Keratinocyte (primary cell): ENCODE measurements around the gene PHLPP2. TPM values are rescaled to one million over a fixed set of nuclear protein-coding genes. Genes with fewer than 3 reads are reported as not detected.
A peak's percentile ranks its signal among the peaks of the same experiment; 100 is the strongest.

Experiments used
- DNase-seq: peaks from one replicate; pipeline ENCODE4 v3.0.0-alpha.2; 2011; ENCODE audit warnings: low read depth, missing footprints, low spot score
- FAIRE-seq: peaks from 2 replicates; lab custom pipeline; 2011; peaks lifted over from hg19 to GRCh38; lab: Jason Lieb, UNC
- H2AFZ ChIP-seq: 2 replicates; pipeline ENCODE4 v1.6.0; 2012; ENCODE audit warnings: low read length, control low read depth, inconsistent platforms; ENCODE audit not compliant: control insufficient read depth
- H3K27ac ChIP-seq: 2 replicates; pipeline ENCODE4 v1.5.1; 2011; ENCODE audit warnings: low read length; ENCODE audit not compliant: control insufficient read depth, insufficient read depth
- H3K27me3 ChIP-seq: 3 replicates; pipeline ENCODE4 v1.6.0; 2011; ENCODE audit warnings: low read length; ENCODE audit not compliant: control insufficient read depth, insufficient read depth; ENCODE audit errors: extremely low read depth
- H3K36me3 ChIP-seq, 2 experiments: 2 replicates in 1 of 2; 3 replicates in 1 of 2; pipeline ENCODE4 v1.5.1; 2011; ENCODE audit warnings: low read length in 2 of 2, mild to moderate bottlenecking in 1 of 2; ENCODE audit not compliant: control insufficient read depth in 2 of 2, insufficient read depth in 2 of 2; ENCODE audit errors: extremely low read depth in 1 of 2
- H3K4me1 ChIP-seq: 3 replicates; pipeline ENCODE4 v1.5.1; 2011; ENCODE audit warnings: low read length; ENCODE audit not compliant: control insufficient read depth, insufficient read depth; ENCODE audit errors: extremely low read depth
- H3K4me2 ChIP-seq: 3 replicates; pipeline ENCODE4 v1.6.0; 2011; ENCODE audit warnings: low read depth, low read length; ENCODE audit not compliant: control insufficient read depth, insufficient read depth; ENCODE audit errors: extremely low read depth
- H3K4me3 ChIP-seq, 3 experiments: fragments of 200-600 bp in 1 of 3; sonication (generic) in 1 of 3; 2 replicates in 2 of 3; 3 replicates in 1 of 3; pipeline ENCODE4 v1.5.1; 2011 to 2016; ENCODE audit warnings: low read length in 3 of 3, mild to moderate bottlenecking in 3 of 3, control low read depth in 2 of 3, inconsistent platforms in 1 of 3, low read depth in 1 of 3, mixed read lengths in 1 of 3, mixed run types in 1 of 3, moderate library complexity in 1 of 3; ENCODE audit not compliant: control insufficient read depth in 2 of 3, insufficient read depth in 2 of 3; ENCODE audit errors: extremely low read depth in 1 of 3
- H3K79me2 ChIP-seq: 2 replicates; pipeline ENCODE4 v1.6.0; 2012; ENCODE audit warnings: low read length; ENCODE audit not compliant: control insufficient read depth, insufficient read depth
- H3K9ac ChIP-seq: 3 replicates; pipeline ENCODE4 v1.6.0; 2011; ENCODE audit warnings: low read length; ENCODE audit not compliant: control insufficient read depth, insufficient read depth; ENCODE audit errors: extremely low read depth
- H3K9me1 ChIP-seq: 3 replicates; pipeline ENCODE4 v1.6.0; 2011; ENCODE audit warnings: low read length; ENCODE audit not compliant: control insufficient read depth, insufficient read depth; ENCODE audit errors: extremely low read depth
- H3K9me3 ChIP-seq: 2 replicates; pipeline ENCODE4 v1.5.1; 2012; ENCODE audit warnings: low read depth, low read length; ENCODE audit not compliant: control insufficient read depth
- H4K20me1 ChIP-seq: 3 replicates; pipeline ENCODE4 v1.6.0; 2011; ENCODE audit warnings: low read length; ENCODE audit not compliant: control insufficient read depth, insufficient read depth; ENCODE audit errors: extremely low read depth
- EZH2 ChIP-seq: IDR thresholded peaks from one replicate; pipeline ENCODE4 v1.6.1; 2012; ENCODE audit warnings: inconsistent platforms, mild to moderate bottlenecking, low read length, moderate library complexity
- dilution Hi-C: fragments of 300-500 bp; cut with MboI; formaldehyde crosslinking; loops from one replicate; pipeline ENCODE4 v1.7.0; 2020; ENCODE audit warnings: low sequenced_read_pairs; ENCODE audit not compliant: extremely low pct_ligation_motif_present
- polyA plus RNA-seq, 5 experiments: library from polyadenylated mRNA; depleted of rRNA in 3 of 5; stranded (reverse) in 3 of 5; stranded (forward) in 1 of 5; unstranded in 1 of 5; fragments of >200 nt; gene quantifications; 1 replicate in 1 of 5; 2 replicates in 3 of 5; 3 replicates in 1 of 5; pipeline versions ENCODE4 v1.2.1 to v1.2.3, GENCODE V29; 2011 to 2012; ENCODE audit warnings: missing spikeins in 2 of 5, low read depth in 1 of 5, low replicate concordance in 1 of 5
- TF ChIP-seq, protein P1 (sequence below), 3 experiments: IDR thresholded peaks in 1 of 3; conservative IDR thresholded peaks in 1 of 3; optimal IDR thresholded peaks in 1 of 3; 2 replicates in 2 of 3; 3 replicates in 1 of 3; pipeline versions ENCODE3 to v1.5.1; 2011; ENCODE audit warnings: low read length in 3 of 3, mild to moderate bottlenecking in 3 of 3, moderate library complexity in 2 of 3, control low read depth in 1 of 3, inconsistent platforms in 1 of 3; ENCODE audit not compliant: insufficient read depth in 2 of 3; ENCODE audit errors: extremely low read depth in 1 of 3

PHLPP2 gene
- polyA plus RNA-seq, 1 donor (not counting 4 experiments of a cell fraction or from before 2014, with no cell fraction given) = 6.5 TPM

DNA sequence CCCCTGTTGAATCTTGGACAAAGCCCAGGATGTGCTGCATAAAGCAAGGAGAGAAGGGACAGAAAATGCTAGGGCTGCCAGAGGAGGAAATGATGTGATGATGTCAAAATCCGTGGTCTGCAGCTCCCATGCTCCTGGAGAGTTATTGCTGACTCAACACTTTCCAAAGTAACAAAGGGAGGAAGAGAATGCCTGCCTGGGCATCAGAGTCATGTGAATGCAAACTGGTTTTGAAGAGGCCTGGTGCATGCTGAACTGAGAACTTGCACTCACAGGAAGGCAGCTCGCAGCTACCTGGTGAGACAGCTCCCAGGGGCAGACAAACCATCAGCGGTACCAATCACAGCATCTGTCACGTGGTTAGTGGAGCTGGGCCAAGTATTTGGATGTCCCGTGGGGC is 95.7 kb downstream of the PHLPP2 start:
- Histone ChIP-seq H3K27me3 (no peaks in the 10 kb centered on the region), H3K4me2 (peak overlapping the region; percentile 12), H3K79me2 (peaks cover 2% of the 10 kb centered on the region), H3K9me3 (no peaks in the 10 kb centered on the region), H3K9ac (no peak overlapping the region), H3K9me1 (no peaks in the 10 kb centered on the region), H2AFZ (no peak overlapping the region), H3K36me3 (peaks cover 2 to 3% of the 10 kb centered on the region in 2 experiments), H4K20me1 (no peaks in the 10 kb centered on the region), H3K4me3 (no peak overlapping the region), H3K4me1 (peaks cover 21% of the 10 kb centered on the region), H3K27ac (no peak overlapping the region)
- DNase-seq (peak; percentile 45), FAIRE-seq (peak; percentile 90)
- dilution Hi-C loops = no loop called here
- no peak for TF ChIP-seq EZH2
- TF ChIP-seq, protein P1, sequence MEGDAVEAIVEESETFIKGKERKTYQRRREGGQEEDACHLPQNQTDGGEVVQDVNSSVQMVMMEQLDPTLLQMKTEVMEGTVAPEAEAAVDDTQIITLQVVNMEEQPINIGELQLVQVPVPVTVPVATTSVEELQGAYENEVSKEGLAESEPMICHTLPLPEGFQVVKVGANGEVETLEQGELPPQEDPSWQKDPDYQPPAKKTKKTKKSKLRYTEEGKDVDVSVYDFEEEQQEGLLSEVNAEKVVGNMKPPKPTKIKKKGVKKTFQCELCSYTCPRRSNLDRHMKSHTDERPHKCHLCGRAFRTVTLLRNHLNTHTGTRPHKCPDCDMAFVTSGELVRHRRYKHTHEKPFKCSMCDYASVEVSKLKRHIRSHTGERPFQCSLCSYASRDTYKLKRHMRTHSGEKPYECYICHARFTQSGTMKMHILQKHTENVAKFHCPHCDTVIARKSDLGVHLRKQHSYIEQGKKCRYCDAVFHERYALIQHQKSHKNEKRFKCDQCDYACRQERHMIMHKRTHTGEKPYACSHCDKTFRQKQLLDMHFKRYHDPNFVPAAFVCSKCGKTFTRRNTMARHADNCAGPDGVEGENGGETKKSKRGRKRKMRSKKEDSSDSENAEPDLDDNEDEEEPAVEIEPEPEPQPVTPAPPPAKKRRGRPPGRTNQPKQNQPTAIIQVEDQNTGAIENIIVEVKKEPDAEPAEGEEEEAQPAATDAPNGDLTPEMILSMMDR (optimal IDR thresholded peaks at IDR 0.05 in 1 of 3, IDR thresholded peaks at IDR 0.05 in 1 of 3, conservative IDR thresholded peaks at IDR 0.05 in 1 of 3; ENCODE audit: extremely low read depth in 1 of 3, insufficient read depth in 2 of 3, low read length in 3 of 3) = no peak

DNA sequence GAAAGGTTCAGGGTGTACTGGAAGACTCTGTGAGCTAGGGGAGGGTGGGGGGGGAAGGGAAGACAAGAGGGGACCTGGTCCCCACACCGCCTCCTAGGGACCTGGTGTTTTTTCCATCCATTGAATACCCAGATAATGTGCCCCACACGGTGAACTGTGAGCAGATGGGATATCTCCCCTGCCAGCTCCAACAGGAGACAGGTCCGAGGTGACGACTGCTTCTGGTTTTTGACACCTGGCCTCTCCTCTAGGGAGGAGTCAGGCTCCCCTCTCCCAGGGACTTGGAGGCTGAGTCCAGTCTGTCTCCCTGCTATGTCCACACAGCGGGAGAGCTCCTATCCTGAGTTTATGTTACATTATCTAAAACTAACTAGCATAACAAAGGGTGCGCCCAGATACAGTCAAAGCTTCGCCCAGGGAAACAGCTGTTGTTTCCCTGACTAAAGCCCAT is 96.7 kb downstream of the PHLPP2 start:
- DNase-seq = no peak
- Histone ChIP-seq H3K9me3 (no peaks in the 10 kb centered on the region), H3K4me3 (no peak overlapping the region), H3K9ac (no peak overlapping the region), H3K36me3 (no peaks in the 10 kb centered on the region), H2AFZ (no peak overlapping the region), H3K27me3 (no peaks in the 10 kb centered on the region), H3K4me1 (peaks cover 21% of the 10 kb centered on the region), H3K27ac (no peak overlapping the region), H3K9me1 (no peaks in the 10 kb centered on the region), H4K20me1 (no peaks in the 10 kb centered on the region), H3K79me2 (peaks cover 2% of the 10 kb centered on the region), H3K4me2 (no peak overlapping the region)
- dilution Hi-C loops = no loop called here
- FAIRE-seq = no peak
- no peak for TF ChIP-seq EZH2
- TF ChIP-seq, protein P1 (optimal IDR thresholded peaks at IDR 0.05 in 1 of 3, IDR thresholded peaks at IDR 0.05 in 1 of 3, conservative IDR thresholded peaks at IDR 0.05 in 1 of 3; ENCODE audit: extremely low read depth in 1 of 3, insufficient read depth in 2 of 3, low read length in 3 of 3) = peak in 1 of 3 experiments; percentile 1
